Measurements from ENCODE around the gene DNAH9. TPM values are rescaled to one million over a fixed set of nuclear protein-coding genes. Genes with fewer than 3 reads are reported as not detected.

Gene DNAH9
- total RNA-seq, 4 donors from 2014 or later = 0.13 to 0.19 TPM; not detected in 2

DNA sequence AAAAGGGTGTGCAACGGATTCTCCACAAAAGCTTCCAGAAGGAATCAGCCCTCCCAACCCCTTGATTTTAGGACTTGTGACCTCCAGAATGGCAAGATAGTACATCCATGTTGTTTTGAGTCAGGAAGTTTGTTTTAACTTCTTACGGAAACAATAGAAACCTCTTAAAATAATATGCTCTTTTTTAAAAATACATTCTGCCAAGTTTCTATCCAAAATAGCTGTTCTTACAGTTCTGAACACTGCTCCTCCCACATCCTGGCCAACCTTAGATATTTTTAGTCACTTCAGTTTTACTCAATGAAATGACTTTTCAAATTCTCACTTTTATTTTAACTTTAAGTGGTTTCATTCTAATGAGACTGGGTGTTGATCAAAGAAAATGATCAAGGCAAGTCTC, 242.6 kb downstream of the DNAH9 start:
- Histone ChIP-seq H3K9me3 (no peaks in the 10 kb centered on the region), H3K4me3 (no peak overlapping the region), H3K36me3 (no peaks in the 10 kb centered on the region), H3K4me1 (no peaks in the 10 kb centered on the region), H3K27ac (no peak overlapping the region), H3K27me3 (no peaks in the 10 kb centered on the region)
- no peak for DNase-seq
- TF ChIP-seq, protein P1, sequence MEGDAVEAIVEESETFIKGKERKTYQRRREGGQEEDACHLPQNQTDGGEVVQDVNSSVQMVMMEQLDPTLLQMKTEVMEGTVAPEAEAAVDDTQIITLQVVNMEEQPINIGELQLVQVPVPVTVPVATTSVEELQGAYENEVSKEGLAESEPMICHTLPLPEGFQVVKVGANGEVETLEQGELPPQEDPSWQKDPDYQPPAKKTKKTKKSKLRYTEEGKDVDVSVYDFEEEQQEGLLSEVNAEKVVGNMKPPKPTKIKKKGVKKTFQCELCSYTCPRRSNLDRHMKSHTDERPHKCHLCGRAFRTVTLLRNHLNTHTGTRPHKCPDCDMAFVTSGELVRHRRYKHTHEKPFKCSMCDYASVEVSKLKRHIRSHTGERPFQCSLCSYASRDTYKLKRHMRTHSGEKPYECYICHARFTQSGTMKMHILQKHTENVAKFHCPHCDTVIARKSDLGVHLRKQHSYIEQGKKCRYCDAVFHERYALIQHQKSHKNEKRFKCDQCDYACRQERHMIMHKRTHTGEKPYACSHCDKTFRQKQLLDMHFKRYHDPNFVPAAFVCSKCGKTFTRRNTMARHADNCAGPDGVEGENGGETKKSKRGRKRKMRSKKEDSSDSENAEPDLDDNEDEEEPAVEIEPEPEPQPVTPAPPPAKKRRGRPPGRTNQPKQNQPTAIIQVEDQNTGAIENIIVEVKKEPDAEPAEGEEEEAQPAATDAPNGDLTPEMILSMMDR (IDR thresholded peaks at IDR 0.05) = no peak
- TF ChIP-seq POLR2A (IDR thresholded peaks at IDR 0.05) = no peak

DNA sequence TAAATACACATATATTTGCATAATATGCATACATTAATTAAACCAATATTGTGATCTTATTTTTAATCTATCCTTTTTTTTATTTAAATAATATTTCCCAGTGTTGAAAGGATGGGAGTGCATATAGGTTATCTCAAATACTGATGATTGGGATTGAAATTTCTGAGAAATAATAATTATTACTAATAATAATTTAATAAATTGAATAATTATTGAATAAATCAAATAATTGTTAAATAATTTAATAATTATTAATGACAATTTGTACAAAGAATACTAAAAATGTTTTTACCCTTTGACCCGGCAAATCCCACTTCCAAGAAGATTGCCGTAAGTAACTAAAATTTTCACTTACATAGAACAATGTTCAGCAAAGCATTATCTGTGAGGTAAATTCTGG, 250.1 kb downstream of the DNAH9 start:
- Histone ChIP-seq H3K9me3 (no peaks in the 10 kb centered on the region), H3K4me1 (no peaks in the 10 kb centered on the region), H3K36me3 (no peaks in the 10 kb centered on the region), H3K27ac (no peak overlapping the region), H3K27me3 (no peaks in the 10 kb centered on the region), H3K4me3 (no peak overlapping the region)
- TF ChIP-seq, protein P1 (IDR thresholded peaks at IDR 0.05) = no peak
- TF ChIP-seq POLR2A (IDR thresholded peaks at IDR 0.05) = no peak
- DNase-seq = no peak

DNA sequence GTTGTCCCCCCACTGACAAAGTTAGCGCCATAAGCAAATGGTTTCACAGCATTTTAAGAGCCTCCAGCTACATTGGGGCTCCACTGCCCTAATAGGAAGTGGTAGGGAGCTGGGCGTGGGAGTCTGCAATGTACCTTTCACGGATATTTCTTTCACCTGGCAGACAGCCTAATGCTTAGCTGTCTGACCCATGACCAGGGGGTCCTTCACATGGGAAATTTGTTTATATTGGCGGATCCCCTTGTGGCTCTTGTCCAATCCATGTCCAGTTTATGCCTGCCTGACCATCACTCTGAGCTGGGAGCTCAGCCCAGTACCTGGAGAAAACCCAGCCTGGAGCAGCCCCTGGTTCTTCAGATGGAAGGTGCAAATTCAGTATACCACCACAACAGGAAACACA, 254.0 kb downstream of the DNAH9 start:
- no peak for TF ChIP-seq POLR2A (IDR thresholded peaks at IDR 0.05)
- TF ChIP-seq, protein P1 (IDR thresholded peaks at IDR 0.05) = no peak
- no peaks in the 10 kb centered on the region for H3K4me1 ChIP-seq
- H3K27ac ChIP-seq = no peak overlapping the region
- no peaks in the 10 kb centered on the region for H3K36me3 ChIP-seq
- no peaks in the 10 kb centered on the region for H3K9me3 ChIP-seq
- H3K4me3 ChIP-seq = no peak overlapping the region
- H3K27me3 ChIP-seq = no peaks in the 10 kb centered on the region
- no peak for DNase-seq

DNA sequence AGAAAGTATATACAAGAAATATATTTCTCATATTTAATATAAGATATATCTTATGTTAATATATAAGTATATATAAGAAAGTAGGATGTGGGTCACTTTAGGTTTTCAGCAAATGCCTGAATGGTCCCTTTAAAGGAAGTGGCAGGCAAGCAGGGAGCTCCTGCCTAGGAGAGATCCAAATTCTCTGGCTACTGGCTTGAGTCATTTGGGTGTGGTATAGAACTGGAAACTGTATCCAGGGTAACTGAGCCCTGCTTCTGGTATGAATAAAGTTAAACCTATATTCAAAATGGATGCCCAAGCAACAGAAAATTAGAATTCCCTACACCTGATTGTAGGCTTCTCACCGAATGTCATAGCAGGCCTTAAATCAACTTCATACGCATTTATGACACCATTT, 254.6 kb downstream of the DNAH9 start:
- H3K27ac ChIP-seq = no peak overlapping the region
- H3K4me1 ChIP-seq = no peaks in the 10 kb centered on the region
- TF ChIP-seq, protein P1 (IDR thresholded peaks at IDR 0.05) = no peak
- no peak for TF ChIP-seq POLR2A (IDR thresholded peaks at IDR 0.05)
- H3K9me3 ChIP-seq = no peaks in the 10 kb centered on the region
- no peaks in the 10 kb centered on the region for H3K36me3 ChIP-seq
- DNase-seq = no peak
- H3K4me3 ChIP-seq = no peak overlapping the region
- no peaks in the 10 kb centered on the region for H3K27me3 ChIP-seq

DNA sequence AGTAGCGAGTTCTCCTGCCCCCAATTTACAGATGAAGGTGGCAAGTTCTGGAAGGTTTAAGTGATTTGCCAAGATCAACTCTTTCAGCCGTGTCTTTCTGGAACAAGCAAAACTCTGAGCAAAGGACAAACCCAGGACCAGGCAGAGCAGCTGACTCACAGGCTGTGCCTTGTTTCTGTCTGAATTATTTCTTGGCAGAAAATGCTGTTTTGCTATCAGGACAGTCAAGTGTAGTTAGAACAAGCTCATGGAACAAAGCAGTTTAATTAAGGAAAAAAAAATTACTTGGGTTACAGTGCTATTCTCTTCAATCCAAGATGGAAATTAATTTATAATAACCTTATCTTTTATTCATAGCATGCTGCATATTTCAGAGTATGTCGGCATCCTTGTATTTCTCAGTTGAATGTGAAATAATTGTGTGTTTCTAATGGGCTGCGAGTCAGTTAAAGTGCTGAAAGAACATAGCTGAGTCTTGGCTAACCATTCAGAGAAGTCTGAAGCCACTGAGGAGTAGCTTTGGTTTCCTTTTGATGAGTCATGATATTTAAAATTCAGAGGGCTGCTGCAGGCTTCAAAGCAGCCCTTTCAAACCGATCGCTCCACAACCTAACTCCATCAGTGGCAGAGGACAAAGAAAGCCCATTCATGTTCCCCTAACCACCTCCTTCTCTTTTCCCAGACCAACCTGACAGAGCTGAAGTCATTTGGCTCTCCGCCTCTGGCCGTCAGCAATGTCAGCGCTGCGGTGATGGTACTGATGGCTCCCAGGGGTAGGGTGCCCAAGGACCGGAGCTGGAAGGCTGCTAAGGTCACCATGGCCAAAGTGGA, 255.3 kb downstream of the DNAH9 start:
- Histone ChIP-seq H3K4me1 (no peaks in the 10 kb centered on the region), H3K36me3 (no peaks in the 10 kb centered on the region), H3K27ac (no peak overlapping the region), H3K4me3 (no peak overlapping the region), H3K27me3 (no peaks in the 10 kb centered on the region), H3K9me3 (no peaks in the 10 kb centered on the region)
- TF ChIP-seq POLR2A (IDR thresholded peaks at IDR 0.05) = no peak
- TF ChIP-seq, protein P1 (IDR thresholded peaks at IDR 0.05) = no peak
- DNase-seq = no peak

Measured in Peyer's patch (tissue), 4 donors.